Keratinocyte (primary cell): ENCODE results near the gene BOC.

ENCODE experiments used
- CTCF ChIP-seq, 3 experiments: IDR thresholded peaks in 1 of 3; conservative IDR thresholded peaks in 1 of 3; optimal IDR thresholded peaks in 1 of 3; 2 replicates in 2 of 3; 3 replicates in 1 of 3; pipeline versions ENCODE3 to v1.5.1; 2011; ENCODE audit warnings: low read length in 3 of 3, mild to moderate bottlenecking in 3 of 3, moderate library complexity in 2 of 3, control low read depth in 1 of 3, inconsistent platforms in 1 of 3; ENCODE audit not compliant: insufficient read depth in 2 of 3; ENCODE audit errors: extremely low read depth in 1 of 3
- EZH2 ChIP-seq: IDR thresholded peaks from one replicate; pipeline ENCODE4 v1.6.1; 2012; ENCODE audit warnings: inconsistent platforms, mild to moderate bottlenecking, low read length, moderate library complexity

- TF ChIP-seq CTCF (optimal IDR thresholded peaks at IDR 0.05 in 1 of 3, IDR thresholded peaks at IDR 0.05 in 1 of 3, conservative IDR thresholded peaks at IDR 0.05 in 1 of 3; ENCODE audit: extremely low read depth in 1 of 3, insufficient read depth in 2 of 3, low read length in 3 of 3): no peak
- TF ChIP-seq EZH2: no peak
Measured at GRCh38 chr3:113288881-113289280, 77.5 kb downstream of the BOC start.
